IPS-NIHi11 (cell line): Measurements from ENCODE around the gene YIPF2.
A peak's percentile ranks its signal among the peaks of the same experiment; 100 is the strongest.
"Not testable (repeated sequence)": the region's sequence is repeated elsewhere in the genome, so short reads cannot be mapped to it uniquely, and the experiment has no call there.

Experiments
- DNase-seq: peaks from one replicate; pipeline ENCODE4 v3.0.0; 2012; ENCODE audit warnings: mixed read lengths, low spot score

YIPF2 gene

GRCh38 chr19:10908380-10908960 lies 20.0 kb downstream of the YIPF2 start:
- no peak for DNase-seq

GRCh38 chr19:10907925-10908324 lies 20.5 kb downstream of the YIPF2 start:
- no peak for DNase-seq

GRCh38 chr19:10899151-10899653 lies 29.2 kb downstream of the YIPF2 start:
- DNase-seq: no peak

GRCh38 chr19:10898633-10899032 lies 29.8 kb downstream of the YIPF2 start:
- DNase-seq: peak; percentile 8

DNA sequence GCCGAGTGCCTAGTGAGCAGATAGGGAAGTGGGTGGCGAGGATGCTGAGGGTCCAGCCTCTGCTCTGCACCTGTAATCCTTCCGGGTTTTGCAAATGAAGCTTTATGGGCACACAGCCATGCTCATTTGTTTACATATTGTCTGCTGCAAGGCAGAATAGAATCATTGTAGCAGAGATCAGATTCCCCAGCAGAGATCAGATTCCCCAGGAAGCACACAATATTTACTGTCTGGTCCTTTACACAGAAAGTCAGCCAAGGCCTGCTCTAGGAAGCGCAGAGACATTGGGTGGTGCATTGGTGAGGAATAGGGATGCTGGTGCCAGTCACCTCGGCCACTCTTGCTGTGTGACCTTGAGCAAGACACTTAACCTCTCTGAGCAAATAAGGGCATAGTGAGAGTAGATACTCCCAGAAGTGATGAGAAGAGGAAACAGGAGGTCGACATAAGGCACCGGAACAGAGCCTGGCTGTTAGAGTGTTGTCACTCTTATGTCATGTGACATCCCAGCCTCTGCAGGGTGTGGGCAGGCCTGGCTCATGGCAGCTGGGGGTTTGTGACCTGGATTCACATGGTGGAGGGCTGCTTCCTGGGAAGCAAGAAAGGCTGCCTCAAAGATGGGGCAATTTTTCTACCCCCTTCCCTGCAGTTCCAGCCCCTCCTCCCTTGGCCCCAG lies 31.4 kb downstream of the YIPF2 start:
- DNase-seq: no peak

DNA sequence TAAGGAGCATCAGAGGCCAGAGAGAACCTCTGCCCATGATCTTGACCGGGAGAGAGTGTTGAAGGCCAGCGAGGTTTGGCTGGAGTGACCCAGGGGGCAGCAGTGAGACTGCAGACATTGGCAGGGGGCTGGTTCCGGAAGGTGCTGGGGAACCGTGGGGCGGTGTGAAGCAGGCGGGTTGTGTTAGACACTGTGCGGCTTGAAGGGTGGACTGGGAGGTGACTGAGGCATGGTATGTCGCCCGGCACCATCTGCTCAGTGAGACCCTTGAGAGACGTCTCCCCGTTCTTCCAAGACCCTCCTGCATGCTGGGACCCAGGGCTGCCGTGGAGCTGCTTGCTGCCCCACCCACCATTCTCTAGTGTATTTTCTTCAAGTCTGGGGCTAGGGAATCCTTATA lies 32.5 kb downstream of the YIPF2 start:
- DNase-seq: peak; percentile 57

- DNase-seq: no peak
These were observed 33.1 kb downstream of the YIPF2 start for GRCh38 chr19:10895363-10895762.

DNA sequence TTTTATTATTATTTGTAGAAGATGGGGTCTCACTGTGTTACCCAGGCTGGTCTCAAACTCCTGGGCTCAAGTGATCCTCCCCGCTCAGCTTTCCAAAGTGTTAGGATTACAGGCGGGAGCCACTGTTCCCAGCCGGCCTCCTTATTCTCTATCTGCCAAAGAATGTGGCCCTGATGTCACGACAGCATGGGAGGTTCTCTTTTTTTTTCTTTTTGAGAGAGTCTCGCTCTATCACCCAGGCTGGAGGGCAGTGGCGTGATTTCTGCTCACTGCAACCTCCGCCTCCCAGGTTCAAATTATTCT lies 33.6 kb downstream of the YIPF2 start:
- no peak for DNase-seq

GRCh38 chr19:10892256-10892655 lies 36.2 kb downstream of the YIPF2 start:
- DNase-seq: no peak

DNA sequence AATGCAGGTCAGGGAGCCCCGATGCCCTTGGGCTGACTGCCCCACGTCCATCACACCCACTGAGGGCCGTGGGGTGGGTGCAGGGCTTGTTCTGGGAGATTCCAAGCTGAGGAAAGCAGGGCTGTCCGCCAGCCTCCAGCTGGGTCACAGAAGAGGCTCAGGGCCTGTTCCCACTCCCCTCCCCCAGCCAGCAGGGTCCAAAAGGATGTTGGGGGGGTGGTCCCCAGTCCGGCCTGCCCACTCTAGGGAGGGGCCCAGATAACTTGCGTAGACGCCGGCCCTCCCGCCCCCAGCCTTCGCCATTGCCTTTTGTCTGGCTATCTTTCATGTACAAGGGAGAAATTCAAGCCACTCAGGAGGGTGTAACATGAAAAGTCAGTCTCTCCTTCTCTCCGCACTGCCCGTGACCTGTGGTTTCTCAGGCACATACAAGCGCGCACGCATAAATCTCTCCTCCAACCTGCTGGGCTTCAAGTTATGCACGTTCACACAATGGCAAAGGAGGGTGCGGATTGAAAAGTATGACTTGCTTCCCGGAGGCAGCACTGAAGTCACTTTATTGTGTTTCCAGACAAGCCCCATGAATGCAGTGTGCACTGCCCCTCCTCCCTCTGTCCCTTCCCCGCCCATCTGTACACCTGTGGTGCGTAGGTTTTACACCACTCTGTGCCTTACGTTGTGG lies 36.9 kb downstream of the YIPF2 start:
- no peak for DNase-seq

- DNase-seq: no peak
These were observed 38.6 kb downstream of the YIPF2 start for GRCh38 chr19:10889880-10890279.

DNA sequence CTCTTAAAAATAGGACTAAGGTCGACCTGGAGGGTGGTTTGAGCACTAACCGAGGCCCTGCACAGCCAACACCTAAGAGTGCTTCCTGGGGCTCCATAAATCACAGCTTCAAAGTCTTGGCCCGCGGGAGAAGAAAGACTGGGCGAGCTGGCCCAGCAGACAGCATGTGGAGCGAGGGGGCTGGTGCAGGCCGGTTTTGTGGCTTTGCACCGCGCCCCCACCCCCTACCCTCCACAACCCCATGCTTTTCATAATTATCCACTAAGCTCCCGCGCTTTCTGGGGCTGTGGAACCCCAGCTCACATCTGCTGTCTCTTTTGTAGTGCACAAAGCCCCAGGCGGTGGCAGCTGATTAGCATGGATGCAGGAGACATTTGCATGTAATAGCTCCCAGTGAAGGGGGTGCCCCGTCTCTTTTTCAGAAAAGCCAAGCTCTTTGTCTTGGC lies 40.0 kb downstream of the YIPF2 start:
- DNase-seq: peak; percentile 66

- DNase-seq: no peak
These were observed 40.6 kb downstream of the YIPF2 start for GRCh38 chr19:10887616-10888367.

DNA sequence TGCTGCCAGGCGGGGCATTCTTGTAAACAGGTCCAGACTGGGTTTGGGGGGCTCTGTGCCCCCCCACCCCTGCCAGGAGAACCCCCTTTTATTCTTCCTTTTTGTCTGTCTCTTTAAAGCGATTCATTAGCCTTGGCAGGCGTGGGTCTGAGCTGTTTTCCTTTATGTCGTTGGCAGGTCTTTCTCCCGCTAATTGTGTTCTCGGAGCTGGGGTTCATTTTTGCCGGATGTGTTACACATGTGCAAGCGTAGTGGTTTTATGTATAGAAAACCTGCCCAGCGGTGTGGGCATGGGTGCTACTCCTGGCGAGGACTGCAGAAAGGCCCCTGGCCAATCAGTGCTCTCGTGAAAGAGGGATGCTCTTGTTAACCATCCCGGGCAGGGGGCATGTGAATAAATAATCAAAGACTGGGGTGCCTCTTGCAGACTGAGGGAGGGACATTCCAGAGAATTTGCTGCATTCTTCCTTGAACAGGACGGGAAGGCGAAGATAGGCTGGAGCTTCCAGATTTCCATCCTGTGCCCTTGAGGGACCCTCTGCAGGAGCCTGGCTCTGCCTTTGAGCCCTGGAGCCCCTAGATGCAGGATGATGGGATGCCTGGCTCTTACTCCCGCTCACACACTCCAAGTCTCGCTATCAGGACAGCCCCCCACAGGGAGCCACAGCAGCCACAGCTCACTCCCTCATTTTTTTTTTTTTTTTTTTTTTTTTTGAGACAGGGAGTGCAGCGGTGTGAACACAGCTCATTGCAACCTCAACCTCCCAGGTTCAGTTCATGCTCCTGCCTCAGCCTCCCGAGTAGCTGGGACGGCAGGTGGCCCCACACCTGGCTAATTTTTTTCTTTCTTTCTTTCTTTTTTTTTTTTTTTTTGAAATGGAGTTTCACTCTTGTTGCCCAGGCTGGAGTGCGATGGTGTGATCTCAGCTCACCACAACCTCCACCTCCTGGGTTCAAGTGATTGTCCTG lies 43.0 kb downstream of the YIPF2 start:
- DNase-seq: no peak

DNA sequence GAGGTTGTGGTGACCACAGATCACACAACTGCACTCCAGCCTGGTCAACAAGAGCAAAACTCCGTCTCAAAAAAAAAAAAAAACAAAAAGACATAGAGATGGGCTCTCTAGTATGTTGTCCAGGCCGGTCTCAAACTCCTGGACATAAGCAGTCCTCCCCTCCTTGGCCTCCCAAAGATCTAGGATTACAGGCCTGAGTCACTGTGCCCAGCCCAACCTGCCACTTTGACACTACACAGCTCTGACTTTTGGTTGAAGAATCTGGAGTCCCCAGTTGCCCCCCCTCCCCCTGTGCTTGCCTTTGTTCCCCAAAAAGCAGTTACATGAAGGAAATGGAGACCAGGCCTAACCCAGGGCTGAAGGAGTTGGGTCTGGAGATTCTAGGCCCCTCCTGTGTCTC lies 44.2 kb downstream of the YIPF2 start:
- no peak for DNase-seq

GRCh38 chr19:10882108-10882457 lies 46.4 kb downstream of the YIPF2 start:
- DNase-seq: no peak

DNA sequence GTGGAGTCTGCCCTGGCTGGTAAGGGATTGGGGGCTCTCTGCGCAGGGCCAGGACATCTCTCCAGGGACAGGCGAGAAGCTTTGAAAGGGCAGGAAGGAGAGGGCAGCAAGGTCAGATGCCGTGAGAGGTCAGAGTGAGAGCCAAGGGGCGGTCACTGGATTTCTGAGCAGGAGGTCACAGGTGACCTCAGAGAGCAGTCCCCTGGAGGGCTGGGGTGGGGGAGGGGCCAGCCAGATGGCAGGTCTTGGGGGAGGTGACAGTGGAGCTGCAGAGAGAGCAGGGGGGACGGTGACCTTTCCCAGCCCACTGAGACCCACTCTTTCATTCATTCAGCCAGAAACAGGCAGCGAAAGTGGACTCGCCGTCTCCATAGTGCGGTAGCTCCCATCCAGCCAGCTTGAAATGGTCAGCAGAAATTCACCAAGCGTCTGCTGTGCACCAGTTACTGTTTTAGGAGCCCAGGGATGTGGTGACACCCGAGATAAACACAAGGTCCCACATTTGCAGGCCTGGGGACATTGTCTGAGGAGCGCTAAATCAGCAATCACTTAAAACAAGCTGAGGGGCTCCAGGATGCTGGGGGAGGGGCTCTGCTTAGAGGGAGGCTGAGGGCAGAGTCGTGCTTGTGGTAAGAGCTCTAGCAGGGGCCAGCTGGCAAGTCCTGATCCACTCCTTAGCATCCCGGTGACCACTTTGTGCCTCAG lies 46.9 kb downstream of the YIPF2 start:
- no peak for DNase-seq

- DNase-seq: no peak
These were observed 50.2 kb downstream of the YIPF2 start for GRCh38 chr19:10878253-10878652.

- DNase-seq: not testable (repeated sequence)
These were observed 50.8 kb downstream of the YIPF2 start for GRCh38 chr19:10877608-10878007.

- no peak for DNase-seq
These were observed 51.8 kb downstream of the YIPF2 start for GRCh38 chr19:10876459-10877240.
